GM06990 (cell line): Measurements from ENCODE around the gene KCNA5.

ENCODE experiments used
- DNase-seq: peaks from one replicate; pipeline ENCODE4 v3.0.0-alpha.2; 2011; ENCODE audit not compliant: insufficient read length; ENCODE audit errors: extremely low read depth
- H3K27me3 ChIP-seq: replicated peaks from 2 replicates; pipeline ENCODE4 v1.6.0; 2011; ENCODE audit warnings: low read length; ENCODE audit not compliant: control insufficient read depth, insufficient read depth
- H3K36me3 ChIP-seq: 2 replicates; pipeline ENCODE4 v1.5.1; 2011; ENCODE audit warnings: low read length; ENCODE audit not compliant: control insufficient read depth, insufficient read depth
- H3K4me3 ChIP-seq: replicated peaks from 2 replicates; pipeline ENCODE4 v1.5.1; 2011; ENCODE audit warnings: low read depth, mild to moderate bottlenecking, control low read depth, low read length
- TF ChIP-seq, protein P1 (sequence below): IDR thresholded peaks from 2 replicates; pipeline ENCODE4 v1.5.1; 2011; ENCODE audit warnings: low read length, control low read depth, mild to moderate bottlenecking, inconsistent platforms; ENCODE audit not compliant: insufficient read depth, poor library complexity, severe bottlenecking

KCNA5 gene

DNA sequence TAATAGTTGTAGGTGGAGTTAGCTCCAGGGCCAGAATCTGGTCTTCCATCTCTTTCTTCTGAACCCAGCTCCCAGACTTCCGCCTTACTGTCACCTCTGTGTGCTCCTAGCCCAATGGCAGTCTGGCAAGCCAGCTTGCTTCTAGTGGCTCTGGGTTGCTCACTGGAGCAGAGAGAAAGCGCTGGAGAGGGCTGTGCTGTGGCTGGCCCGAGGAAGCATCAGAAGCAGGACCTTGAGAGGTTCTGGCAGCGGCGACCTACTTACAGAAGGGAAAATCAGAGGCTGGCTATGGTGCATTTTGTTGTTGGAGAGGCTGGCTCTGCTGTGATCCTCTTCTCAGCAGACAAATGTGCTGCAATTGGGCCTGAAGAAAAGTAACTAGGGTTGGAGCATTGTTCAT, 28.6 kb downstream of the KCNA5 start:
- Histone ChIP-seq H3K4me3 (no peak overlapping the region), H3K36me3 (no peaks in the 10 kb centered on the region), H3K27me3 (no peaks in the 10 kb centered on the region)
- no peak for DNase-seq
- TF ChIP-seq, protein P1, sequence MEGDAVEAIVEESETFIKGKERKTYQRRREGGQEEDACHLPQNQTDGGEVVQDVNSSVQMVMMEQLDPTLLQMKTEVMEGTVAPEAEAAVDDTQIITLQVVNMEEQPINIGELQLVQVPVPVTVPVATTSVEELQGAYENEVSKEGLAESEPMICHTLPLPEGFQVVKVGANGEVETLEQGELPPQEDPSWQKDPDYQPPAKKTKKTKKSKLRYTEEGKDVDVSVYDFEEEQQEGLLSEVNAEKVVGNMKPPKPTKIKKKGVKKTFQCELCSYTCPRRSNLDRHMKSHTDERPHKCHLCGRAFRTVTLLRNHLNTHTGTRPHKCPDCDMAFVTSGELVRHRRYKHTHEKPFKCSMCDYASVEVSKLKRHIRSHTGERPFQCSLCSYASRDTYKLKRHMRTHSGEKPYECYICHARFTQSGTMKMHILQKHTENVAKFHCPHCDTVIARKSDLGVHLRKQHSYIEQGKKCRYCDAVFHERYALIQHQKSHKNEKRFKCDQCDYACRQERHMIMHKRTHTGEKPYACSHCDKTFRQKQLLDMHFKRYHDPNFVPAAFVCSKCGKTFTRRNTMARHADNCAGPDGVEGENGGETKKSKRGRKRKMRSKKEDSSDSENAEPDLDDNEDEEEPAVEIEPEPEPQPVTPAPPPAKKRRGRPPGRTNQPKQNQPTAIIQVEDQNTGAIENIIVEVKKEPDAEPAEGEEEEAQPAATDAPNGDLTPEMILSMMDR, result no peak

- Histone ChIP-seq H3K4me3 (no peak overlapping the region), H3K27me3 (no peaks in the 10 kb centered on the region), H3K36me3 (no peaks in the 10 kb centered on the region)
- no peak for DNase-seq
- TF ChIP-seq, protein P1, result peak; percentile 26
Observed at GRCh38 chr12:5073054-5073453, 29.4 kb downstream of the KCNA5 start.

GRCh38 chr12:5073853-5074252, 30.2 kb downstream of the KCNA5 start:
- no peak for DNase-seq
- Histone ChIP-seq H3K36me3 (no peaks in the 10 kb centered on the region), H3K27me3 (no peaks in the 10 kb centered on the region), H3K4me3 (no peak overlapping the region)
- TF ChIP-seq, protein P1, result peak; percentile 36

GRCh38 chr12:5076761-5077160, 33.1 kb downstream of the KCNA5 start:
- TF ChIP-seq, protein P1, result no peak
- no peaks in the 10 kb centered on the region for H3K27me3 ChIP-seq
- H3K4me3 ChIP-seq, result no peak overlapping the region
- DNase-seq, result no peak
- H3K36me3 ChIP-seq, result no peaks in the 10 kb centered on the region

GRCh38 chr12:5078423-5078822, 34.7 kb downstream of the KCNA5 start:
- TF ChIP-seq, protein P1, result no peak
- no peaks in the 10 kb centered on the region for H3K36me3 ChIP-seq
- peaks cover 2% of the 10 kb centered on the region; the same call in 1 of the 2 replicates for H3K27me3 ChIP-seq
- DNase-seq, result no peak
- no peak overlapping the region for H3K4me3 ChIP-seq

DNA sequence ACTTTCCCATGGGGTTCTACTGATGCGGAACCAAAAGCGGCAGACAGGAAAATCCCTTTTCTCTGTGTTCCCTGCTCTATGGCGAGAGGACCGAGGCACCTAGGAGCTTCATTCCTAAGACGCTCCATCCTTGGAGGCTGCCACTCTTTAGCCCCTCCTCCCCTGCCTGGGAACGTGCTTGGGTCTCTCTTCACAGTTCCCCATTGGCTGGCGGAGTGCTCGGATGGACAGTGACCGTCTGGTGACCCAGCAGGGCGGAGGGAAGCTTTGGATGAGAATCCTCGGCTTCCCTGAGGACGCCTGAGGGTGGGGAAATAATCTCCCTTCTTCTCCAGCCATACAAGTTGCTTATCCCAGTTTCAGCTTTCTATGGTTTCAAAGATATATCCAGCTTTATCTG, 37.3 kb downstream of the KCNA5 start:
- no peak for DNase-seq
- H3K27me3 ChIP-seq, result peaks cover 2% of the 10 kb centered on the region
- H3K4me3 ChIP-seq, result no peak overlapping the region

More for the DNA sequence above, 37.3 kb downstream of the KCNA5 start:
- TF ChIP-seq, protein P1, result no peak
- H3K36me3 ChIP-seq, result no peaks in the 10 kb centered on the region
